Right atrium auricular region (tissue), 2 donors: Measurements from ENCODE around the gene ELL. TPM values are rescaled to one million over a fixed set of nuclear protein-coding genes. Genes with fewer than 3 reads are reported as not detected.

Experiments
- DNase-seq: peaks from one replicate; pipeline ENCODE4 v3.0.0-alpha.2; 2019; ENCODE audit warnings: low spot score
- H3K27ac ChIP-seq, 2 donors: fragments of 200-600 bp; sonication (generic); 1 replicate in 1 of 2; 2 replicates in 1 of 2; pipeline ENCODE4 v1.5.1; 2016 to 2019
- H3K27me3 ChIP-seq, 2 donors: fragments of 200-600 bp; sonication (generic); one replicate each; pipeline versions ENCODE4 v1.5.1 to v1.6.0; 2017 to 2019
- H3K36me3 ChIP-seq: fragments of 200-600 bp; sonication (generic); one replicate; pipeline ENCODE4 v1.5.1; 2016
- H3K4me1 ChIP-seq, 2 donors: fragments of 200-600 bp; sonication (generic); one replicate each; pipeline versions ENCODE4 v1.5.1 to v1.6.0; 2017 to 2019
- H3K4me3 ChIP-seq, 2 donors: fragments of 200-600 bp; sonication (generic); 1 replicate in 1 of 2; 2 replicates in 1 of 2; pipeline ENCODE4 v1.5.1; 2017 to 2019; ENCODE audit warnings: mild to moderate bottlenecking in 1 of 2, moderate library complexity in 1 of 2
- H3K9me3 ChIP-seq, 2 donors: fragments of 200-600 bp; sonication (generic); one replicate each; pipeline ENCODE4 v1.5.1; 2019
- CTCF ChIP-seq, 2 donors: fragments of 200-600 bp; sonication (generic); IDR thresholded peaks; one replicate each; pipeline ENCODE4 v1.5.1; 2019; ENCODE audit warnings: antibody characterized with exemption in 2 of 2
- total RNA-seq, 2 donors: library from RNA; depleted of rRNA; stranded (reverse); fragments of >200 nt; gene quantifications; one replicate each; pipeline ENCODE4 v1.1.0, GENCODE V29; 2016

Gene ELL
- total RNA-seq, 2 donors from 2014 or later: 12.4 to 17.5 TPM

GRCh38 chr19:18487576-18488402 is 34.1 kb downstream of the ELL start:
- TF ChIP-seq CTCF (IDR thresholded peaks at IDR 0.05): no peak
- Histone ChIP-seq H3K27ac (peak overlapping the region; percentile 76 to 86), H3K9me3 (no peaks in the 10 kb centered on the region), H3K36me3 (no peaks in the 10 kb centered on the region), H3K27me3 (no peaks in the 10 kb centered on the region), H3K4me3 (no peak overlapping the region), H3K4me1 (peaks cover 4 to 96% of the 10 kb centered on the region in 2 donors)
- DNase-seq: no peak

DNA sequence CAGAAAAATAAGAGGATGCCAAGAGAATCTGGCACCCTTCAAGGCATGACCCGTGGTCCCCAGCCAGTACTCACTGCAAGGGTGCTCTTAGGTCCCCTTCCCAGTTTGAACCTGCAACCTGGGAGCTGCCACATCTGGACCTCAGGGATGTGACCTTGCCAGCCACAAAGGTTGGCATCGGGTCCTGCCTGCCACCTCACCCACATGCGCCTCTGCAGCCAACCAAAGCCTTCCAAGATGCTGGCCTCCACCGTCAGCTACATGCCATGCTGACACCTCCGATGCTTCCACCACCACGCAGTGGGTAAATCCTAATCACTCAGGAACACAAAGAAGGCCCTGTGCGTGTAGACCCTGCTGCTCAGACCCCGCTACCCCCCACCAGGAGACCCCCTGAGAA is 35.1 kb downstream of the ELL start:
- Histone ChIP-seq H3K36me3 (no peaks in the 10 kb centered on the region), H3K9me3 (no peaks in the 10 kb centered on the region), H3K4me1 (peaks cover 4 to 87% of the 10 kb centered on the region in 2 donors), H3K27me3 (no peaks in the 10 kb centered on the region), H3K27ac (peak overlapping the region; percentile 76 to 86), H3K4me3 (no peak overlapping the region)
- DNase-seq: no peak
- TF ChIP-seq CTCF (IDR thresholded peaks at IDR 0.05): no peak

- Histone ChIP-seq H3K27me3 (no peaks in the 10 kb centered on the region), H3K27ac (peak overlapping the region; percentile 76 to 86), H3K4me1 (peaks cover 4 to 87% of the 10 kb centered on the region in 2 donors), H3K4me3 (no peak overlapping the region), H3K9me3 (no peaks in the 10 kb centered on the region), H3K36me3 (no peaks in the 10 kb centered on the region)
- no peak for DNase-seq
- TF ChIP-seq CTCF (IDR thresholded peaks at IDR 0.05): no peak
Measured at GRCh38 chr19:18484992-18485391, 36.9 kb downstream of the ELL start.

DNA sequence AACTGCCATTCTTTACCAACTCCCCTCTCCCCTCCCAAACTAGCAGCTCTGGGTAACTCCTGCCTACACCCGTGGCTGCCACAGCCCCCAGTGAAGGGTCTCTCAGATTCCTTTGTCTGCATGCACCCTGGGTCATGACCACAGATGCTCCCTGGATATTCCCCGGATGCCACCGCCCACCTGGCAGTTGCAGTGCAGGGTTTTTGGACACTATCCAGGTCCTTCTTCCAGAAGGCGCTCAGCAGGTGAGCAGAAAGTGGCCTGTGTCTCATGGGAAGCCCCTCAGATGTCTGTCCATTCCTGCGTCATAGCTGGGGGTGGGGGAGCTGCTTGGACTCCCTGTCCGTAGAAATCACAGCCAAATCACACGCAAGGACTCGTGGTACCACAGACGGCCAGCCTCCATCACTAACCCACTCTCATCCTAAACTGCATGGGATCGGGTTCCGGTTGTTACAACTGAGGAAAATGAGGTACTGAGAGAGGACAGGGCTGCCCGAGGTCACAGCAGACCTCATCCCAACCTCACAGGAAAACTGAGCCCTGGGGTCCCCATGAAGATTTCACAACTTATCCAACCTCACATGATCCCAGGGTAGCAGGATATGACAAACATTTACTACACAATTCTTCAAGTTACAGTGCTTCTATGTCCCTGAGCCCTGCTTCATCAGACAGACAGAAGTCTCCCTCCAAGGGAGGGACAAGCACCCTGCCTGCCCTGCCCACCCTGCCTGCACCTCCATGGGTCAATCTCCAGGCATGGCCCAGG is 38.6 kb downstream of the ELL start:
- Histone ChIP-seq H3K4me1 (peaks cover 4 to 87% of the 10 kb centered on the region in 2 donors), H3K9me3 (no peaks in the 10 kb centered on the region), H3K36me3 (no peaks in the 10 kb centered on the region), H3K27ac (no peak overlapping the region), H3K4me3 (no peak overlapping the region), H3K27me3 (no peaks in the 10 kb centered on the region)
- TF ChIP-seq CTCF (IDR thresholded peaks at IDR 0.05): no peak
- DNase-seq: no peak

DNA sequence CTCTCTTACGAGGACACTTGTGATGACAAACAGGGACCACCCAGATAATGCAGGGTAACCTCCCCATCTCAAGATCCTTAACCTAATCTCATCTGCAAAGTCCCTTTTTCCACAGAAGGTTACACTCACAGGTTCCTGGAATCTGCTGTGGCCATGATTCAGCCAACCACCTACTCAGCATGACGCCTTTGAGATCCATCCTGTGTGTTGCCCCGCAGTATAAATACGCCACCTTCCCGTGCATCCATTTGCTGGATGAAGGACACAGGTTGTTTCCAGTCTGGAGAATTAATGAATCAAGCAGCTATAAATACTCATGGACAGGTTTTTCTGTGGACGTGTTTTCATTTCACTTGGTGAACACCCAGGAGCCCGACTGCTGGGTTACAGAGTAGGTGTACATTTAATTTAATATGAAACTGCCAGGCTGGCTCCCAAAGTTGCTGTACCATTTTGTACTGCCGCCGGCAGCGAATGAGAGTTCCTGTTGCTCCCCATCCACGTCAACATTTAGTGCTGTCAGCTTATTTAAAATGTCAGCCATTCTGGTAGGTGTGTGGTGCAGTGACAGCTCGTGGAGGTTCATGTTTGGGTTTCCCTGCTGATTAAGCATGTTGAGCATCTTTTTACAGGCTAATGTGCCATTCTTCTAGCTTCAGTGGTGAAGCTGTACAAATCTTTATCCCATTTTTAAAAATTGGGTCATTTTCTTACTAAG is 40.2 kb downstream of the ELL start:
- peak overlapping the region in 1 of 2 donors; percentile 78 for H3K27ac ChIP-seq
- DNase-seq: no peak
- peaks cover 4 to 78% of the 10 kb centered on the region in 2 donors for H3K4me1 ChIP-seq
- H3K36me3 ChIP-seq: no peaks in the 10 kb centered on the region
- no peaks in the 10 kb centered on the region for H3K27me3 ChIP-seq
- TF ChIP-seq CTCF (IDR thresholded peaks at IDR 0.05): no peak
- no peak overlapping the region for H3K4me3 ChIP-seq
- no peaks in the 10 kb centered on the region for H3K9me3 ChIP-seq
